Right ventricle myocardium inferior (tissue), 1 donor: ENCODE data around the gene P2RY2. TPM values are rescaled to one million over a fixed set of nuclear protein-coding genes. Genes with fewer than 3 reads are reported as not detected.

Experiments
- ATAC-seq: fragments of 200-7000 bp; cut with Tn5 transposase; one replicate; pipeline ENCODE4 v1.9.1; 2020; ENCODE audit warnings: mild to moderate bottlenecking, moderate library complexity
- DNase-seq: peaks from one replicate; pipeline ENCODE4 v3.0.0; 2021; ENCODE audit errors: missing footprints
- intact Hi-C: fragments of 100-400 bp; cut with DNase I; formaldehyde crosslinking; loops from one replicate; pipeline ENCODE4 v1.11.0; 2022
- long read RNA-seq: library from polyadenylated mRNA; unstranded; transcript quantifications from one replicate; pipeline ENCODE4 v2.0.0, GENCODE V29; 2021
- total RNA-seq: library from RNA; stranded (reverse); fragmentation: NEBNext Ultra II Directional; extraction: Animal tissue kit (Norgen Biotek cat#: 25700); gene quantifications from one replicate; pipeline ENCODE4 v1.2.1, GENCODE V29; 2021
- donor health status: DM: no; HTN: yes; CAD: no; lungs with severe emphysema.

Gene P2RY2
- total RNA-seq: 20.0 TPM
- long read RNA-seq, transcript P2RY2-203 (3 exons, 2,107 nt): major isoform, 13 of 21 reads
- long read RNA-seq, partial matches to known transcripts: 0 of 21 reads
- long read RNA-seq, other reads (novel, unspliced or antisense): 4 of 21 reads

- ATAC-seq: peak; percentile 90
- peak; percentile 95 for DNase-seq
- intact Hi-C loops: loop anchor here (2.0 kb wide), 1 partner anchor 33 kb away; no protein-coding TSS in a partner anchor
These were observed at the start of gene P2RY2 for GRCh38 chr11:73218106-73218829. P2RY2 (plus strand) TSS chr11:73218281; CDS start chr11:73234160, 15,879 bp downstream.

- peak; percentile 17 for ATAC-seq
These were observed 49.0 kb upstream of the P2RY2 start for GRCh38 chr11:73168925-73169579.

GRCh38 chr11:73170140-73170539, 47.9 kb upstream of the P2RY2 start:
- no peak for ATAC-seq
- intact Hi-C loops: no loop called here

More at GRCh38 chr11:73168925-73169579, 49.0 kb upstream of the P2RY2 start:
- no peak for DNase-seq
- intact Hi-C loops: no loop called here

GRCh38 chr11:73171436-73172161, 46.5 kb upstream of the P2RY2 start:
- intact Hi-C loops: no loop called here
- DNase-seq (no peak), ATAC-seq (no peak)

More at GRCh38 chr11:73170140-73170539, 47.9 kb upstream of the P2RY2 start:
- DNase-seq: no peak

- DNase-seq: no peak
- ATAC-seq: no peak
- intact Hi-C loops: no loop called here
These were observed 45.0 kb upstream of the P2RY2 start for GRCh38 chr11:73172992-73173656.

GRCh38 chr11:73173755-73174494, 44.2 kb upstream of the P2RY2 start:
- ATAC-seq: peak; percentile 72
- intact Hi-C loops: no loop called here
- peak; percentile 87 for DNase-seq

- intact Hi-C loops: no loop called here
- ATAC-seq (no peak), DNase-seq (no peak)
These were observed 43.6 kb upstream of the P2RY2 start for GRCh38 chr11:73174495-73174791.

GRCh38 chr11:73175551-73176144, 42.4 kb upstream of the P2RY2 start:
- ATAC-seq: peak; percentile 18
- intact Hi-C loops: loop anchor here (5.0 kb wide), 1 partner anchor 453 kb away; no protein-coding TSS in a partner anchor
- DNase-seq: no peak

GRCh38 chr11:73176145-73176873, 41.8 kb upstream of the P2RY2 start:
- ATAC-seq (no peak), DNase-seq (no peak)
- intact Hi-C loops: loop anchor here (5.0 kb wide), 1 partner anchor 454 kb away; no protein-coding TSS in a partner anchor

GRCh38 chr11:73176874-73177155, 41.3 kb upstream of the P2RY2 start:
- ATAC-seq (no peak), DNase-seq (no peak)
- intact Hi-C loops: loop anchor here (5.0 kb wide), 1 partner anchor 455 kb away; no protein-coding TSS in a partner anchor

GRCh38 chr11:73177380-73177777, 40.7 kb upstream of the P2RY2 start:
- no peak for DNase-seq
- ATAC-seq: peak; percentile 44

GRCh38 chr11:73177778-73178539, 40.1 kb upstream of the P2RY2 start:
- ATAC-seq (peak; percentile 69), DNase-seq (peak; percentile 91)
- intact Hi-C loops: loop anchor here (2.0 to 5.0 kb wide), 4 partner anchors 35 to 456 kb away; partner anchors contain the start of gene FCHSD2

More at GRCh38 chr11:73177380-73177777, 40.7 kb upstream of the P2RY2 start:
- intact Hi-C loops: loop anchor here (5.0 kb wide), 1 partner anchor 455 kb away; no protein-coding TSS in a partner anchor

- DNase-seq (no peak), ATAC-seq (no peak)
- intact Hi-C loops: loop anchor here (2.0 to 5.0 kb wide), 4 partner anchors 36 to 456 kb away; partner anchors contain the start of gene FCHSD2
These were observed 39.4 kb upstream of the P2RY2 start for GRCh38 chr11:73178681-73179080.

GRCh38 chr11:73182824-73183321, 35.2 kb upstream of the P2RY2 start:
- ATAC-seq (peak; percentile 83), DNase-seq (no peak)
- intact Hi-C loops: no loop called here

- ATAC-seq: peak; percentile 27
- intact Hi-C loops: loop anchor here (1.0 to 2.0 kb wide), 3 partner anchors 34 to 104 kb away; partner anchors contain the start of gene P2RY2
- peak; percentile 82 for DNase-seq
These were observed 33.0 kb upstream of the P2RY2 start for GRCh38 chr11:73184953-73185671.
